ENCODE measurements around the gene FRRS1L.

The FRRS1L gene

DNA sequence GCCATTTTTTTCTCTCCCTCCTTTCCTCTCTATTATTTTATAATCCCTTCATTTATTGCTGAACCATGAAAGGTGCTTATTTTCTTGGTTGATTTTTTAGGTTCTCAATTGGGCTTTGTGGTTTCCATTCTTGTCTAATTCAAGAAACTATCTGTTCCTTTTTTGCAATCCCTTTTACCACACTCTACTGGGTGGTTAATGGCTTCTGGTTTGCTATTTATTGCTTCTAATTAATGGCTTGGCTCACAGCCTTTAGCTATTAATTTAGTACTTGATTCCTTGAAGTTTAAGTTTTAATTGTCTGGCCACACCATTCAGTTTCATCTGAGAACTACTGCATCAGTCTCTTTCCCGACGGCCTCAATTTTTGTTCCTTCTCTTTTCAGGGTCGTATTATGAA lies 5.6 kb downstream of the FRRS1L start:
- TF ChIP-seq CREB1 (IDR thresholded peaks at IDR 0.05; ENCODE audit: low read depth) (no peak), ZBTB7A (IDR thresholded peaks at IDR 0.05; ENCODE audit: low read depth) (no peak), FOXM1 (IDR thresholded peaks at IDR 0.05; ENCODE audit: borderline replicate concordance, low read depth) (no peak), YY1 (IDR thresholded peaks at IDR 0.05; ENCODE audit: low read depth) (no peak), TAF1 (IDR thresholded peaks at IDR 0.05; ENCODE audit: low read depth) (no peak), MAX (IDR thresholded peaks at IDR 0.05) (no peak), TEAD4 (IDR thresholded peaks at IDR 0.05) (no peak), RAD21 (IDR thresholded peaks at IDR 0.05; ENCODE audit: low read depth) (no peak), EGR1 (IDR thresholded peaks at IDR 0.05) (no peak), CEBPB (IDR thresholded peaks at IDR 0.05) (no peak), NFIC (IDR thresholded peaks at IDR 0.05) (no peak), EP300 (IDR thresholded peaks at IDR 0.05; ENCODE audit: borderline replicate concordance) (no peak), TCF12 (IDR thresholded peaks at IDR 0.05; ENCODE audit: low read depth) (no peak)
- TF ChIP-seq, protein P1, sequence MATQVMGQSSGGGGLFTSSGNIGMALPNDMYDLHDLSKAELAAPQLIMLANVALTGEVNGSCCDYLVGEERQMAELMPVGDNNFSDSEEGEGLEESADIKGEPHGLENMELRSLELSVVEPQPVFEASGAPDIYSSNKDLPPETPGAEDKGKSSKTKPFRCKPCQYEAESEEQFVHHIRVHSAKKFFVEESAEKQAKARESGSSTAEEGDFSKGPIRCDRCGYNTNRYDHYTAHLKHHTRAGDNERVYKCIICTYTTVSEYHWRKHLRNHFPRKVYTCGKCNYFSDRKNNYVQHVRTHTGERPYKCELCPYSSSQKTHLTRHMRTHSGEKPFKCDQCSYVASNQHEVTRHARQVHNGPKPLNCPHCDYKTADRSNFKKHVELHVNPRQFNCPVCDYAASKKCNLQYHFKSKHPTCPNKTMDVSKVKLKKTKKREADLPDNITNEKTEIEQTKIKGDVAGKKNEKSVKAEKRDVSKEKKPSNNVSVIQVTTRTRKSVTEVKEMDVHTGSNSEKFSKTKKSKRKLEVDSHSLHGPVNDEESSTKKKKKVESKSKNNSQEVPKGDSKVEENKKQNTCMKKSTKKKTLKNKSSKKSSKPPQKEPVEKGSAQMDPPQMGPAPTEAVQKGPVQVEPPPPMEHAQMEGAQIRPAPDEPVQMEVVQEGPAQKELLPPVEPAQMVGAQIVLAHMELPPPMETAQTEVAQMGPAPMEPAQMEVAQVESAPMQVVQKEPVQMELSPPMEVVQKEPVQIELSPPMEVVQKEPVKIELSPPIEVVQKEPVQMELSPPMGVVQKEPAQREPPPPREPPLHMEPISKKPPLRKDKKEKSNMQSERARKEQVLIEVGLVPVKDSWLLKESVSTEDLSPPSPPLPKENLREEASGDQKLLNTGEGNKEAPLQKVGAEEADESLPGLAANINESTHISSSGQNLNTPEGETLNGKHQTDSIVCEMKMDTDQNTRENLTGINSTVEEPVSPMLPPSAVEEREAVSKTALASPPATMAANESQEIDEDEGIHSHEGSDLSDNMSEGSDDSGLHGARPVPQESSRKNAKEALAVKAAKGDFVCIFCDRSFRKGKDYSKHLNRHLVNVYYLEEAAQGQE (IDR thresholded peaks at IDR 0.05; ENCODE audit: low read depth), result no peak
- TF ChIP-seq, protein P2, sequence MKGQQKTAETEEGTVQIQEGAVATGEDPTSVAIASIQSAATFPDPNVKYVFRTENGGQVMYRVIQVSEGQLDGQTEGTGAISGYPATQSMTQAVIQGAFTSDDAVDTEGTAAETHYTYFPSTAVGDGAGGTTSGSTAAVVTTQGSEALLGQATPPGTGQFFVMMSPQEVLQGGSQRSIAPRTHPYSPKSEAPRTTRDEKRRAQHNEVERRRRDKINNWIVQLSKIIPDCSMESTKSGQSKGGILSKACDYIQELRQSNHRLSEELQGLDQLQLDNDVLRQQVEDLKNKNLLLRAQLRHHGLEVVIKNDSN (IDR thresholded peaks at IDR 0.05), result no peak

DNA sequence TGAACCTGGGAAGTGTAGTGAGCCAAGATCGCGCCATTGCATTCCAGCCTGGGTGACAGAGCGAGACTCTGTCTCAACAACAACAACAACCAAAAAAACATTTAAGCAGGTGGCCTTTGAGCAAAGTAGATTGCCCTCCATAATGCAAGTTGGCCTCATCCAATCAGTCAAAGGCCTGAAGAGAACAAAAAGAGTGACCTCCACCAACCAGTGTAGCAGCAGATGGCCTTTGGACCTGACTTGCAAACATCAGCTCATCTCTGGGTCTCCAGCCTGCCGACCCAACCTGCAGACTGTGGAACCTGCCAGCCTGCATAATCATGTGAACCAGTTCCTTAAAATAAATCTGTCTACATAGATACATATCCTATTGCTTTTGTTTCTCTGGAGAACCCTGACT lies 7.5 kb downstream of the FRRS1L start:
- TF ChIP-seq TCF12 (IDR thresholded peaks at IDR 0.05; ENCODE audit: low read depth), result no peak
- TF ChIP-seq NFIC (IDR thresholded peaks at IDR 0.05), result no peak
- TF ChIP-seq EP300 (IDR thresholded peaks at IDR 0.05; ENCODE audit: borderline replicate concordance), result no peak
- no peak for TF ChIP-seq TEAD4 (IDR thresholded peaks at IDR 0.05)
- no peak for TF ChIP-seq TAF1 (IDR thresholded peaks at IDR 0.05; ENCODE audit: low read depth)
- TF ChIP-seq EGR1 (IDR thresholded peaks at IDR 0.05), result no peak
- TF ChIP-seq CEBPB (IDR thresholded peaks at IDR 0.05), result no peak

GRCh38 chr9:109158651-109159050 lies 8.4 kb downstream of the FRRS1L start:
- TF ChIP-seq CREB1 (IDR thresholded peaks at IDR 0.05; ENCODE audit: low read depth) (no peak), NFIC (IDR thresholded peaks at IDR 0.05) (no peak), CEBPB (IDR thresholded peaks at IDR 0.05) (no peak), YY1 (IDR thresholded peaks at IDR 0.05; ENCODE audit: low read depth) (no peak), FOXM1 (IDR thresholded peaks at IDR 0.05; ENCODE audit: borderline replicate concordance, low read depth) (no peak), RAD21 (IDR thresholded peaks at IDR 0.05; ENCODE audit: low read depth) (no peak), EGR1 (IDR thresholded peaks at IDR 0.05) (no peak), MAX (IDR thresholded peaks at IDR 0.05) (no peak), TEAD4 (IDR thresholded peaks at IDR 0.05) (no peak), TAF1 (IDR thresholded peaks at IDR 0.05; ENCODE audit: low read depth) (no peak), TCF12 (IDR thresholded peaks at IDR 0.05; ENCODE audit: low read depth) (no peak), ZBTB7A (IDR thresholded peaks at IDR 0.05; ENCODE audit: low read depth) (no peak), EP300 (IDR thresholded peaks at IDR 0.05; ENCODE audit: borderline replicate concordance) (no peak)
- TF ChIP-seq, protein P1 (IDR thresholded peaks at IDR 0.05; ENCODE audit: low read depth), result no peak
- TF ChIP-seq, protein P2 (IDR thresholded peaks at IDR 0.05), result no peak

DNA sequence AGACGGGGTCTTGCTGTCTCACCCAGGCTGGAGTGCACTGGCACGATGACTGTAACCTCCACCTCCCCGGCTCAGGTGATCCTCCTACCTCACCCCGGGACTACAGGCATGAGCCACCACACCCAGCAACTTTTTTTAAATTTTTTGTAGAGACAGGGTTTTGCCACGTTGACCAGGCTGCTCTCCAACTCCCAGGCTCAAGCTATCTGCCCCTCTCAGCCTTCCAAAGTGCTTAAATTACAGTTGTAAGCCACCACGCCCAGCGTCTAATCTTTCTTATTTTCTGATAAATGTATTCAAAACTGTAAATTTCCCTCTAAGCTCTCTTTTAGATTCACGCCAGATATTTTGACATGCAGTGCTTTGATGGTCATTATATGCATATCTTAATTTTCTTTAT lies 10.3 kb downstream of the FRRS1L start:
- no peak for TF ChIP-seq EP300 (IDR thresholded peaks at IDR 0.05; ENCODE audit: borderline replicate concordance)
- no peak for TF ChIP-seq NFIC (IDR thresholded peaks at IDR 0.05)
- no peak for TF ChIP-seq RAD21 (IDR thresholded peaks at IDR 0.05; ENCODE audit: low read depth)
- TF ChIP-seq TEAD4 (IDR thresholded peaks at IDR 0.05), result no peak
- no peak for TF ChIP-seq MAX (IDR thresholded peaks at IDR 0.05)
- TF ChIP-seq YY1 (IDR thresholded peaks at IDR 0.05; ENCODE audit: low read depth), result no peak
- TF ChIP-seq CREB1 (IDR thresholded peaks at IDR 0.05; ENCODE audit: low read depth), result no peak
- TF ChIP-seq ZBTB7A (IDR thresholded peaks at IDR 0.05; ENCODE audit: low read depth), result no peak
- TF ChIP-seq FOXM1 (IDR thresholded peaks at IDR 0.05; ENCODE audit: borderline replicate concordance, low read depth), result no peak
- no peak for TF ChIP-seq CEBPB (IDR thresholded peaks at IDR 0.05)
- no peak for TF ChIP-seq TCF12 (IDR thresholded peaks at IDR 0.05; ENCODE audit: low read depth)
- TF ChIP-seq EGR1 (IDR thresholded peaks at IDR 0.05), result no peak
- TF ChIP-seq TAF1 (IDR thresholded peaks at IDR 0.05; ENCODE audit: low read depth), result no peak
- TF ChIP-seq, protein P2 (IDR thresholded peaks at IDR 0.05), result no peak
- TF ChIP-seq, protein P1 (IDR thresholded peaks at IDR 0.05; ENCODE audit: low read depth), result no peak

Data from Ishikawa (cell line).